Head of caudate nucleus (tissue), 42 donors: Measurements from ENCODE around the gene PPP1R3C.

Experiments used
- DNase-seq, 42 donors: peaks; one replicate each; pipeline versions ENCODE4 v3.0.0 to v3.0.0-alpha.2; 2020 to 2021; ENCODE audit warnings: mixed read lengths in 7 of 42
- intact Hi-C: fragments of 100-400 bp; cut with DNase I; formaldehyde crosslinking; loops from one replicate; pipeline ENCODE4 v1.15.0; 2022

Gene PPP1R3C

DNA sequence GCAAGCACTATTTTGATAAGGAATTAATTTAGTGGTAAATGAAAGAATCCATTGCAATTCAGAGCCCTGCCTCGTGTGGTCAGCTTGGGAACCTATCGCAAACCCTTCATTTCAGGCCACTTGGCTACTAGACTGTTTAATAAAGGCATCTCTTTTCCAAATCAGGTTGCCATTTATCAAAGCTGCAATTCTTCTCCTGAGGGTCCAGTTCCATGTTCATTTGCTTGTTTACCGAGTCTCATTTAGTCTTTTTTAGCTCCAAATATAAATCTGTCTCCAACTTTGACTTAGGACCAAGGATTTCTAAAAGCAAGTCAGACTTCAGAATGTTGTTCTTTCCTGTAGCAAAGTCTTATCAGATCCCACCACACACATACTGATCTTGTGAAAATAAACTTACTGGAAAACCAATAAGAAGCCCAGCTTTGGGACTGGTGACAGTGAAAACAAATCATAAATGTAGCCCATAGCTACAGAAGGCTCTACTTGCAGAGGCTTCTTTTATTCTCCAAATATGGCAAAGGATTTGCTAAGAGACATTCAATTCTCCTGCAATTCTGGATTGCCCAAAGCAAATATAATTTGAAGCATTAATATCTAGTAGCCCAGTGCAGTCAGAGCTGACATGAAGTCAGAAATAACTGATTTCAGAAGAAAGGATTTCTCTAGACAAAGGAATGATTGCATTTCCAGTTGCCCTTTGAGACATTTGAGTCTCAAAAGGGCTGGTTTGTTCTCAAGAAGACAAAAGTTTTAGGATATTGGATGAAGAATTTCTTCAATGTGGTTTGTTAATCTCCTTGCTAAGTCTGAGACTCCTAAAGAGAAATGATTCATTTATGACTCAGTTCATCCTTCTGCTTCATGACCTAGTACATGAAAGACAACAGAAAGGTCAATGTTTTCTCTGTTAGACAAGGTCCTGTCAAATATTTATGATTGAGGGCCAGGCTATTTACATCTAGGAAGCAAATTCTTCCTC, 28.0 kb downstream of the PPP1R3C start:
- DNase-seq, result no peak
- intact Hi-C loops, result no loop called here

DNA sequence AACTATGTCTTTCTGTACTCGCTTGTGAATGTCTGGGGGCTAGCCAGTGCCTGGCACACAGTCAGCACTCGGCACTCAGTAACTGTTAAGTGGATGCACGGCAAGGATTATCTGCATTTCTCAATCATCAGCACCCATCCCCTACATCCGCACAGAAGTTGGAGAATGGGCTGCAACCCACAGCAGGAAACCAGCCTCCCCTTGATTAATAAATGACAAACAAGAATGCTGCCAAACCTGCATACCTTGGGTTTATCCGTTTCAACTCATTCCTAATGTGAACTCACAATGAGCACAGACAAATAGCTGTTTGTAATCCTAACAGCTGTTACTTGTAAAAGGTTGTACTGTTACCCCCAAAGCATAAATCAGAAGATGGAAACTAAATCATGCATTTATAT, 28.9 kb downstream of the PPP1R3C start:
- no peak for DNase-seq
- intact Hi-C loops, result no loop called here

- DNase-seq, result no peak
- intact Hi-C loops, result no loop called here
These were observed 29.9 kb downstream of the PPP1R3C start for GRCh38 chr10:91602868-91603568.

- DNase-seq, result no peak
- intact Hi-C loops, result no loop called here
These were observed 30.4 kb downstream of the PPP1R3C start for GRCh38 chr10:91602449-91602848.

GRCh38 chr10:91601212-91601611, 31.7 kb downstream of the PPP1R3C start:
- DNase-seq, result no peak
- intact Hi-C loops, result no loop called here

GRCh38 chr10:91598211-91598977, 34.5 kb downstream of the PPP1R3C start:
- intact Hi-C loops, result no loop called here
- peak in 4 of 42 donors; percentile 21 to 47 (median 38) for DNase-seq

DNA sequence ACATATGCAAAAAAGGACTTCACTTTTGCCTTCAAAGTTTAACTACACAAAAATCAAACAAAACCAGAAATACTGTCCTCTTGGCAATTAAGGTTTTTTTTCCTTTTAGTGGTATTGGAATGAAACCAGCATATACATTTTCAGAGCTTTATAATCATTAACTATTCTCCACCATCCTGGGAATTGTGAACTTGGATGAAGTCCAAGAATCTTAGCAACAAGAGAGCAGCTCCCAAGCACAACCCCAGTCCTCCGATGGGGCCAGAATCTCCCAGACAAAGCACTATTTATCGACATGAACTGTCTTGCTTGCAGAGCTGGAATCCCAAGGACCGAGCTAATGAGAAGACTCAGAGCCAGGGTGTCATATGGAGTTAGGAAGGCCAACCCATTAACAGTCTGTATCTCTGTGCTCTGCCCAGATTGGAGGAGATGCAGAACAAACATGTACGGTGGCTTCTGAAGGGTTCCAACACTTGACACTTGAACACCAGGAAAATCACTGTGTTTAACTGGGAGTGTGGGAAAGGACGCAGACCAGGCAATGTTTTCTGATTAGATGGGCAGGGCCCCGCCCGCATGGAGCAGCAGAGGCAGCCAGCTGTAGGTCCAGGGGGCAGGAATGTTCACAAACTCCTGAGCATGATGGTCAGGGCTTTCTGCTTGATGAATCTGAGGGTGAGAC, 35.5 kb downstream of the PPP1R3C start:
- intact Hi-C loops, result no loop called here
- peak in 25 of 42 donors; percentile 12 to 62 (median 33) for DNase-seq

DNA sequence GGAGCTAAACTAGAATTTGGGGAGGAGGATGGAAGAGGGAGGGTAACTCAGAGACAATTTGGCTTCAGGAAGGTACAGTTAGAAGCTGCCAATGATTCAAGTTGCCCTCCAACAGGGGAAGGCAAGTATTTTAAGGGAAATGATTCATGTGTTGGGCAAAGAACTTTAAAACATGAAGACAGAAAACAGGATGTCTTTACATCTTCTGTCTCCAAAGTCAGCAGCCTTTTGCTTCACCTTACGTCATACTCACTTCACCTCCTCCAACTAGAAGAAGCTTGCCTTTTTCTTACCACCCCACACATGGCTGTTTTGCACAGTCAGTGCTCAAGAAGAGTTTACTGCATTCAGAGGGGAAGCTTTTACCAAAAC, 36.1 kb downstream of the PPP1R3C start:
- intact Hi-C loops, result no loop called here

GRCh38 chr10:91593834-91594233, 39.0 kb downstream of the PPP1R3C start:
- intact Hi-C loops, result no loop called here
- no peak for DNase-seq

More for the DNA sequence above, 36.1 kb downstream of the PPP1R3C start:
- peak in 10 of 42 donors; percentile 17 to 71 (median 36) for DNase-seq

DNA sequence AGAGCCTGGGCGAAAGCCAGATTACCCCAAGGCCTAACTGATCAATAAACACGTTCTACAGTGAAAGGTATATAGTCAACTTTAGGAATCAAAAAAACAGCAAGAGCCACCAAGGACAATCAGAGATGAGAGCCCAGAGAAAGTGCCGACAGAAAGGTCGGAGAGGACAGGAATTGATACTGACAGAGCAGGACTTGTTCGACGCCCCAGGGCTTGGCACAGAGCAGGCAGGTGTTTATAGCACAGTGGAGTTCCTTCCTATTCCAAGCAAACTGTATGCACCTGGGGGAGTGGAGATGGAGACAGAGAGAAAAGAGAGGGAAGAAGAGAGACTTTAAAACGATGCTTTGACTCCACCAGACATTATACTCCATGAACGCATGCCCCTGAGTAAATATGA, 39.5 kb downstream of the PPP1R3C start:
- intact Hi-C loops, result no loop called here
- no peak for DNase-seq

DNA sequence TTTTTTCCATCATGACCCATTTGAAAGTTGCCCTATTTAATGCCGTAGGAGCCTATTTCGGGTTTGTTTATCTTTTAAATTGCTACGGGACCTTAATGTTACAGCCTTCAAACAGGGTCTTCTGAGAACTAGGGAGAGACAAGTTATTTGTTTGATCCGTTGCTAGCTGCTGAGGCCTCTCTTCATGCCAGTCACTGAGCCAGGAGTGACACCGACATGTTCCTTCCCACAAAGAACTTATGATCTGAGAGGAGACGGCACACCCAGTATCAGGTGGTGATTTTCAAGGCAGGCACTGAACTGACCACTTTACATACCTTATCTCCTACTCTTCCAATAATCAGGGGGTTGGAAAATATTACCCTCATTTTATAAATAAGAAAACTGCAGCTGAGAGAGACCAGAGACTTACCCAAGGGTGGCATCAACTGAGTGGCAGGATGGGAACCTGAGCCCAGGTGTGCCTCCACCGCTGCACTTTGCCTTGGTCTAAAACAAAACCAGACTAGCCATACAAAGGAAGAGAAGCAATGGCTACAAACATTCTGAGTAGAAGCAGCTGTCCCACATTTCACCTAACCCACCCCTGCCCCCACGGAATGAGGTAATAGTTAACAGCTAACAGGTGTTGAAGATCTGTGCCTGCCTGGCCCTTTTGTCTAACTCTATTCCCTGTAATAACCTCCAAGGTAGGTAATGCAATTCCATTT, 40.5 kb downstream of the PPP1R3C start:
- no peak for DNase-seq
- intact Hi-C loops, result no loop called here

- DNase-seq, result no peak
- intact Hi-C loops, result no loop called here
These were observed 41.1 kb downstream of the PPP1R3C start for GRCh38 chr10:91591797-91592174.

- peak in 1 of 42 donors; percentile 9 for DNase-seq
- intact Hi-C loops, result no loop called here
These were observed 41.7 kb downstream of the PPP1R3C start for GRCh38 chr10:91590904-91591796.

GRCh38 chr10:91590142-91590903, 42.5 kb downstream of the PPP1R3C start:
- intact Hi-C loops, result no loop called here

GRCh38 chr10:91589658-91590035, 43.2 kb downstream of the PPP1R3C start:
- intact Hi-C loops, result no loop called here
- no peak for DNase-seq

More at GRCh38 chr10:91590142-91590903, 42.5 kb downstream of the PPP1R3C start:
- peak in 15 of 42 donors; percentile 15 to 53 (median 31) for DNase-seq

DNA sequence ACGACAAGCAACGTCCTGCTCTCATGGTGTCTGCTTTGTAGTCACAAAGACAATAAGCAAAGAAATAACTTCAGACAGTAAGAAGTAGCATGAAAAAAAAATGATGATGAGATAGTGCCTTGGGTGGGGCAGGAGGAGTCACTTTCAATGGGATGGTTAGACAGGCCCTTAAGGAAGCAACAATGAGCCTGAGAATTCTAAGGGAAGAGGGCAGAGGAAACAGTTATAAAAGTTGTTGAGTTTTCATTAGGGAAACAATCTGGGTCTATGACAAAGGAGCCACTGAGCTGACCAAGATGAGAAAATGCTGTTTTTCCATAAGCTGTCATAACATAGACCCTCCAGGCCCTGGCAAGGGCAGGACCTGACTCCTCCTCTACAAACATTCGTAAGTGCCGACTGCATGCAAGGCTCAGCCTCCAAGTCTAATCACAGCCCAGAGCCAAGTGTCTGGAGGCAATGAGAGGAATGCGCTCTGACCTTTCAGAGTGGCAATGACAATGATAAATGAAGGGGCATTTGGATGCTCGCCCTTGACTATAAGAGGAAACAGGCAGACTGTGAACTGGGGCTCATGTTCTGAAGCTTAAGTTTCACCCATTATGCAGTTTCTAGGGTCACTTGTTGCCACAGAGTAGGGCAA, 43.7 kb downstream of the PPP1R3C start:
- no peak for DNase-seq
- intact Hi-C loops, result no loop called here
